Amniotic stem cell (primary cell): ENCODE results near the gene STKLD1.
"Not testable (repeated sequence)": the region's sequence is repeated elsewhere in the genome, so short reads cannot be mapped to it uniquely, and the experiment has no call there.

Experiments used
- DNase-seq: peaks from one replicate; lab custom pipeline; 2025; lab: John Stamatoyannopoulos, UW

STKLD1 gene

GRCh38 chr9:133375724-133376654 is at the start of gene STKLD1, which contains the start of gene SURF4:
Gene STKLD1 (plus strand): TSS chr9:133376366. CDS start chr9:133376474, 108 bp downstream.
Gene SURF4 (minus strand): TSS chr9:133376060. CDS start chr9:133375969, 91 bp downstream.
- peak; percentile 96 for DNase-seq

DNA sequence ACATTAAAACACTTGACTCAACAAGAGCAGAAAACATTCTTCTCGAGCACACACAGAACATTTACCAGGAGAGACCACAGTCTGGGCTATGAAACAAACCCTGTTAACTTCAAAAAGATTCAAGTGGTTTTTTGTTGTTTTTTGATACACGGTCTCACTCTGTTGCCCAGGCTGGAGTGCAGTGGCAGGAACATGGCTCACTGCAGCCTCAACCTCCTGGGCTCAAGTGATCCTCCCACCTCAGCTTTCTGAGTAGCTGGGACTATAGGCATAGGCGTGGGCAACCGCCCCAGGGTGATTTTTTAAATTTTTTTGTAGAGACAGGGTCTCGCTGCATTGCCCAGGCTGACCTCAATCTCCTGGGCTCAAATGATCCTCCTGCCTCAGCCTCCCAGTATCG is 49.1 kb upstream of the STKLD1 start:
- not testable (repeated sequence) for DNase-seq

DNA sequence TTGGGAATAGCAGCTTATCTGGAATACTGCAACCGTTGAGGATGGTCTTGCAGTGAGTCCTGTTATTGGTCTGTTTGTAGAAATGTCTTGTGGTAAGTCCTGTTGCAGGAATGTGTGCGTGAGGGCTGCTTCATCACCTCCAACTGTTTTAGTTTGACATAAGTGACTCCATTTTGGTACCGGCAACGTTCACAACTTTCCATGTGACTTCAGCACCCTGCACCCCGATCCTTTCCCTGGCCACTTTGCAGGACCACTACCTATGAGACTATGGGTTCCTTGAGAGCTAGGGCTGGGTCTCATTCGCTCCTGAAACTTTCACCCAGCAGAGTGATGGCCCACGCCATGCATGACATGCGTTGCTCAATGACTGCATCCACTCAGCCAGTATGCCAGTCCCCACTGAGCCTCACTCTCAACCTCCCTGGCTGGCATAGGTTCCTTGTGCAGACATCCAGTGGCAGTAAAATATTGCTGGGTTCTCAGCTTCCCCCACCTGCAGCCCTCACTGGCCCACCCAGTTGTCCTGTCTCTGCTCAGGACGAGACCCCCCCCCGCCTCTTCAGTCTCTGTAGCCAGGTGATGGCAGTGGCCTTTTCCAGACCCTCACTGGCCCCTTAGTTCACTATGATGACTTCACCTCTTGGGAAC is 48.2 kb upstream of the STKLD1 start:
- no peak for DNase-seq

GRCh38 chr9:133329306-133330156 is 46.6 kb upstream of the STKLD1 start:
- not testable (repeated sequence) for DNase-seq

- no peak for DNase-seq
These were observed 44.9 kb upstream of the STKLD1 start for GRCh38 chr9:133331221-133331620.

DNA sequence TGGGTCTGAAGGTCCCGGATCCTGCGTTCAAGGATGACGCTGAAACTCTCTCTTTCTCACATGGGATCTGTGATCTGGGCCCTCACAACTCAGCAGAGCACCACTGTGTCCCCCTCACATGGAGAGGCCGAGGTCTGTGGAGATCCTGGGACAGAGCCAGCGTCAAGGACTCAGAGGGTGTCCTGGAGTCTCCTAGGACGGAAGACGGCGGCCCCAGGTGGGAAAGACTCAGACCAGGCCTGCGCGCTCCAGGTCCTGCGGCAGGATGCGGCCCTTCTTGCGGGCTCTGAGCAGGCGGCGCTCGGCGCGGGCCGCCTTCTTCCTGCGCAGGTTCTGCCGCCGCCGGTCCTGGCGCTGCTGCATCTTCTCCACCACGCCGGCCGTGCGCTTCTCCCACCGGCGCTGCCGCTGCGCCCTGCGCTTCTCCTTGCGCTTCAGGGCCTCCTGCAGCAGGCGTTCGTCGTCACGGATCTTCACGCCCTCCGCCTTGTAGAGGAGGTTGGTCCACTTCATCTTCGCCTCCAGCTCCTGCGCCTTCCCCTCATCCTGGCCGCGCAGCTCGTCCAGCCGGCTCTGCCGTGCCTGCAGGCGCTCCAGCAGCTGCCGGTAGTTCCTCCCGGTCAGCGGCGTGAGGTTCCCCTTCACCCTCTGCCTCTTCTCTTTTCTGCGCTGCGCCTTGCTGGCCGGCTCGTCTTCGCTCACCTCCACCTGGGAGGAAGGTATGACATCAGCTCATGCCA is 44.4 kb upstream of the STKLD1 start:
- no peak for DNase-seq

- no peak for DNase-seq
These were observed 43.8 kb upstream of the STKLD1 start for GRCh38 chr9:133332381-133332730.

DNA sequence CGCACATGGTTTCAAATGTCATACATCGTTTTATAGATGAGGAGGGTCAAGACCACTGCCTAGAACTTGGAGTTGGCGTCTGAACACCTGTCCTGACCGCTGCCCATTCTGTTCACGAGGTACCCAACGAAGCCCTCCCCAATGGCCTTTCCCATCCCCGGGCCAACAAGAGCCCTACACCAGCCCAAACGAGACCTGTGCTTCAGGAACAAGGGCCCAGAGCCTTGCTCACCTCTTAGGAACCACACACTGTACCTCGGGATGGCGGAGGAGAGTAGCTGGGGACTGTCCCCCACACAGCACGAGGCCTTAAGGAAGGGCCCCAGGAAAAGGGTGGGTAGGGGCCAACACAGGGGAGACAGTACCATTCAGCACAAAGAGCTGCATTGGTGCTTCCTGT is 43.2 kb upstream of the STKLD1 start:
- DNase-seq = no peak

DNA sequence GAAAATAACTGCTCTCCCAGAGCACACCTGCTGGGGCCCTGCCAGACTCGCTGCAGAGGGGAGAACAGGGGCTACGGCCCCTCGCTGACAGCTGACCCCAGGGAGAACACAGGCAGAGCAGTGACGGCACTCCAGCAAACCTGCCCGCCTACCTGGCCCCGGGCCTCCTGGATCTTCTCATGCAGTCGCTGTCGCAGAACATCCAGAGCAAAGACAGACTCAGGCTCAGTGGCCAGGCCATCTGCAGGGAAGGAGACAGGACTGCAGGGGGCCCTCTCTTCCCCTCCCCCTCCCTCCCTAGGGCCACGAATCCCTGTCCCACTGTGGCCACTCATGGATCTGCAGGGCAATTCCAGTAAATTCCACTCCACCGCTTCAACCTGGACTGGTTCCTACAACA is 42.6 kb upstream of the STKLD1 start:
- DNase-seq = no peak

DNA sequence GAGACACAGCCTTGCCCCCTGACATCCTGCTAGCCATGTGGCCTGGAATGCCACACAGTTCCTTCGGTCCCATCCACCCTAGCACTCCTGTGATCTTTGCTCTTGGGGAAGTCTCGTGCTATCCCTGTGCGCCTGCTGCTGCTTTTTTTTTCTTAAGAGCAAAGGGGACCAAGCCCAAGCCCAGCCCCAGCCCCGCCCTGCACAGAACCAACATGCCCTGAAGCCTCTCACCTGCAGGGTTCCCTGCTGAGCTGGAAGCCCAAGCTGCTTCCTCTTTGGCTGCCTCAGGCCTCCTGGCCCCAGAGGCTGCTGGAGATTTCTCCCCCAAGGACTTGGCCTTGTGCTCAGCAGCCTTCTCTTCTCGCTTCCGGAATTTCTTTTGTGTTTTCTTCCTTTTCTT is 42.0 kb upstream of the STKLD1 start:
- no peak for DNase-seq

DNA sequence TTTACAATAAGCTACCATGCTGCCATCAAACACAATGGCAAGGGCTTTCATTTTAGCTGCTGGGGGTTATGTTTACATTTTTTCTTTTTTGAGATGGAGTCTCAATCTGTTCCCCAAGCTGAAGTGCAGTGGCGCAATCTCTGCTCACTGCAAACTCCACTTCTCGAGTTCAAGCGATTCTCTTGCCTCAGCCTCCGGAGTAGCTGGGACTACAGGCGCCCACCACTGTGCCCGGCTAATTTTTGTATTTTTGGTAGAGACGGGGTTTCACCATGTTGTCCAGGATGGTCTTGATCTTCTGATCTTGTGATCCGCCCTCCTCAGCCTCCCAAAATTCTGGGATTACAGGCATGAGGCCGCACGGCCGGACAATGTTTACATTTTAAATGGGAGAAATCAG is 41.3 kb upstream of the STKLD1 start:
- not testable (repeated sequence) for DNase-seq

DNA sequence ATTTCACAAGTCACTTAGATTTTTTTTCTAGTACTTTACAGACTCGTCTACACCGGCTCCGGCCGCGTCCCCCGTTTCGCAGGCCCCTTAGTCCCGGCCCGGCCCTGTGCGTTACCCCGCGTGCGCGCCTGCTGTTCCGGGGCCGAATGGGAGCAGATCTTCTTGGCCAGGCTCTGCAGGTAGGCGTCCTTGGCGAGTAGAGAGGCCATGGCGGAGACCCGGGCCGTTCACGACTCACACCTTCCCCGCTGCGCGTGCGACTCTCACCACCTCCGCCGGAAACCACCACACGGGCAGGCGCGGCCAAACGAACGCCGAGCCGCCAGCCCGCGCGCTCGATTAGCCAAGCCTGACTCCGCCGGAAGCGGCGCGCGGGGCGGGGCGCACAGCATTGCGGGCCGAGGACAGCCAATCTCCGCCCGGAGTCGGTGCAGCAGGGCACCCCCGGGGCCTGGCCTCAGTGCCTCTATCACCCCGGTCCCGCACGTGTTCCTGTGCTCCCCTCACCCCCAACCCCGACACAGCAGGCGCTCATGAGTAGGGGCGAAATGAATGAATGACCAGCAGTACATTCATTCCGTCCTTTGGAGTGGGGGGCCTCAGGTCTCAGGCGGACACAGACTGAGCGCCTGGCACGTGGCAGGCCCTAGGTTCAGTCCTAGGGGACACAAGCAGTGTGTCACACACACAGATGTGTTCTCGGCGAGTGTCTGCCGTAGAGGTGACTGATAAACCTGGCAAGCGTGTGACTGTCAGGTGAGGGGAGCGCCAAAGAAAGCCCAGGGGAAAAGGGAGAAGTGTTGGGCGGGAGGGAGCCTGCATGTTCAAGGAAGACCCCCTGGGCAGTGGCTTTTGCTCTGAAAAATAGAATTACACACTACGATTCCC is 40.0 kb upstream of the STKLD1 start, which contains the start of gene SURF6:
Gene SURF6 (minus strand): TSS at position 265 of the 888 bp plus-strand sequence. CDS start 56 bp downstream, at position 209.
- DNase-seq = peak; percentile 72

- DNase-seq = no peak
These were observed 36.5 kb upstream of the STKLD1 start for GRCh38 chr9:133339641-133340040.

DNA sequence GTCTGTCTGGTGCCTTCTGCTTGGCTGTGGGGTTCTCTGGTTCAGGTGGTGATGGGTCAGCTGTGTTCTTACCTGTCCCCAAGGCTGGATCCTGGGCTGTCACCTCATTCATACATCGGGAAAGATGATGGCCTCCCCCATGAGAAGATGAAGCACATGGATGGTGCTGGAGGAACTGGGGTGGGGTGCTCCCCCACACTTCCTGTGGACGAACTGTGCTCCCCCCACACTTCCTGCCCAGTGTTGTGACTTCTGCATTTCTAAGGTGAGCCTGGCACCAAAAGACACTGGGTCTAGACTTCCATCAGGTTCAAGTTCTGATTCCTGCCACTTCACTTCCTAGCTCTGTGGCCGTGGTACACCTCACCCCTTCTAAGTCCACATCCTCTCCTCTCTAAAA is 35.9 kb upstream of the STKLD1 start:
- DNase-seq = no peak

GRCh38 chr9:133340916-133341315 is 35.2 kb upstream of the STKLD1 start:
- DNase-seq = no peak

- no peak for DNase-seq
These were observed 34.6 kb upstream of the STKLD1 start for GRCh38 chr9:133341369-133342068.

GRCh38 chr9:133342069-133342406 is 34.1 kb upstream of the STKLD1 start:
- DNase-seq = no peak

- DNase-seq = no peak
These were observed 33.6 kb upstream of the STKLD1 start for GRCh38 chr9:133342570-133342969.

GRCh38 chr9:133344071-133344470 is 32.1 kb upstream of the STKLD1 start:
- DNase-seq = no peak

- no peak for DNase-seq
These were observed 31.2 kb upstream of the STKLD1 start for GRCh38 chr9:133344979-133345378.
